ENCODE results near the gene KIAA1586. TPM values are rescaled to one million over a fixed set of nuclear protein-coding genes. Genes with fewer than 3 reads are reported as not detected.

KIAA1586 gene
- total RNA-seq, 1 donor from 2014 or later: 116 TPM

Small RNA genes within 50 kb of the gene (small RNA-seq; reads per million reads assigned to genes)
- not detected for gene FTH1P15

Other genes with a start within 250 kb of the KIAA1586 start
- gene BEND6, start 91.6 kb upstream of the KIAA1586 start, total RNA-seq: 27.1 TPM
- gene ZNF451, start 43.5 kb downstream of the KIAA1586 start, total RNA-seq: 167 TPM
- gene BAG2, start 125.6 kb downstream of the KIAA1586 start, total RNA-seq: 3.7 TPM
- gene RAB23, start 175.6 kb downstream of the KIAA1586 start, total RNA-seq: 51.3 TPM